ENCODE data around the gene FAM222B.
"Not testable (repeated sequence)": the region's sequence is repeated elsewhere in the genome, so short reads cannot be mapped to it uniquely, and the experiment has no call there.

FAM222B gene, protein sequence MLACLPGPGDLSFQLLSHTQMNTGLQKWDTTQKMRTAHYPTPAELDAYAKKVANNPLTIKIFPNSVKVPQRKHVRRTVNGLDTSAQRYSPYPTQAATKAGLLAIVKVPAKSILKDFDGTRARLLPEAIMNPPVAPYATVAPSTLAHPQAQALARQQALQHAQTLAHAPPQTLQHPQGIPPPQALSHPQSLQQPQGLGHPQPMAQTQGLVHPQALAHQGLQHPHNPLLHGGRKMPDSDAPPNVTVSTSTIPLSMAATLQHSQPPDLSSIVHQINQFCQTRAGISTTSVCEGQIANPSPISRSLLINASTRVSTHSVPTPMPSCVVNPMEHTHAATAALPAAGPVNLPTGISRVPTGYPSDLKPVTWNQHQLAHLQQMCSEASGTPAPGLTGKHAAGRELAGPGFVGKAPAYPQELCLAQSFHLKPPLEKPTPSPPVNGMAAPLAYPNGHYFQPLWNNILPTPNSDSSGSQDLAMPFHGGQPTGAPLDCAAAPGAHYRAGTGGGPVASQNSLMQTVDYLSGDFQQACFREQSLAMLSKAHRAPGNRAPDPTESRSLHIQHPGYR

DNA sequence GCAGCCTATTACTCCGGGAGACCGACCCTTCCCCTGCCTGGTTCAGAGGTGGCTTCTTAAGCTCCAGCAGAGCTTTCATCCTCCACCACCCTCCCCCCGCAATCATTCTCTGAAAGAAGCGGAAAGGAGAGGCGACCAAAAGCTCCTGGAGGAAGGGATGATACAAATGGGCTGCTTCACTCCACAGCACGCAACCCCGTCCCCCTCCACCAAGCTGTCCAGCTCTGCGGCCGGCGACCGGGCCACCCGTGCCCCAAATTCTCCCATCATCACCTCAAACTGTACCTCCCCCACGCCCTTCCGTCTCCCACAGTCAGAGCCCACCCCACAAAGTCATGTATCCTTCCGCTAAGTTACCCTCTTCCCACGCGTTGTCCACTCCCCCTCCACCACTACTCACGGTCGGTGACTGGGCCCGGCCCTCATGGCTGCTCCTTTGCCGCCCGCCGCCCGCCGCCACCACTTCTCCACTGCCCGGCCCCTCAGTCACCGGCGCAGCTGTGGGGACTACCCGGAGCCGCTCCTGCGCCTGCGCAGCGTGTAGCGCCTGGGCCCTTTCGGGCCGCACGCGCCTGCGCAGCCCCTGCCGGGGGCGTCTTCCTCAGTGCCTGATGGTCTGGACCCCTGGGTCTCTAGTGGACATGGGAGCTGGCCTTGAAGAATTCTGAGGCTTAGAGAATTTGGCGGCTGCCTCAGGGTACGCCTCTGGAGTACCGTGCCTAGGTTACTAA is at the start of gene FAM222B:
TSS of gene FAM222B (minus strand) at position 509 of the 731 bp plus-strand sequence. CDS start 76,123 bp downstream, outside the sequence.
- peak; percentile 95 for DNase-seq

DNA sequence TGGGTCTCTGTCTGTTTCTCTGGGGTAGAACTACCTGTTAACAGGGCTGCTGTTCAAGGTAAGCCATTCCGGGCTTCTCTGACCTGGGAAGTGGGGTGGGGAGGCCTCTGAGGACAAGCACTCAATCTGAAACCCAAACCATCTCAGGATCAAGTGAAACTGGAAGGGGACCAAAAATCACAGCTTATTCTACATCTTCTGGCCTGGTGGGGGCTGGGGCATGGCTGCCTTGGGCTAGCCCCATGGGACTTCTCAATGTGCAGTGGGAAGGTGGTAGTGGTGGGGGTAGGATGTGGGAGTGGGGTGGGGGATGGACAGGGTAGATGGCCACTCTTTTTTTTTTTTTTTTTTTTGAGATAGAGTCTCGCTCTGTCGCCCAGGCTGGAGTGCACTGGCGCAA is 49.4 kb upstream of the FAM222B start:
- no peak for DNase-seq

DNA sequence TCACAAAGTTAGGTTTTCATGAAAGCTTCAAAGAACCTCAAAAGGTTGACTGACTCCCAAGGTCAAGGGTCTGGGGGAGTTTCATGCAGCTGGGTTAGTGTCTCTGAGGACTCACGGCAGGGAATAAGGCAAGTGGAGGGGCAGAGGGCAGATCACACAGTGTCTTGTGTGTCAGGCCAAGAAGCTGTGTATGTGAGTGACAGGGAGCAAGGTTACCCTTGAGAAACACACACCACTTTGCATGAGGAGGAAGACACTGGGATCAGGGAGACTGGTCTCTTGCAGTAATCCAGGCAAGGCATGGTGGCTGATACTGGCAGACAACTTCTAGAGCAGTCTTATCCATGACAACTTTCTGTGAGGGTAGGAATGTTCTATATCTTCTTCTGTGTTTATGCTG is 48.6 kb upstream of the FAM222B start:
- DNase-seq = no peak

DNA sequence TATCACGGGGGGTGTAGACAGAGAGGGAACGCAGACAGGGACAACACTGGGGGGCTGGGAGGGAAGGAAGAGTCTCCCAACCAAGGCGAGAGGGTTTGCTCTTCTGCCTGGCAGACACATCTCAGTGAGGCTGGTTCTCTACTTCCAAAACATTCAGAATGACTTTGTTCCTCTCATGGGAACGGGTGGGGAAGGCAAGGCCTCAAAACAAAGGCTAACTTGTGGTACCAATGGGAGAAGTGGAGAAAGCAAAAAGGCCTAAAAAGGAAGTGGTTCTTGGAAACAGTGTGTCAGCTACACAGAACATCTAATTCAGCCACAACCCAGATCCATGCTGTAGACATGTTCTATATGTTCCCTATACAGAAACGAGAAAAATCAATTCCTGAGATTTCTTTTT is 47.4 kb upstream of the FAM222B start:
- DNase-seq = no peak

DNA sequence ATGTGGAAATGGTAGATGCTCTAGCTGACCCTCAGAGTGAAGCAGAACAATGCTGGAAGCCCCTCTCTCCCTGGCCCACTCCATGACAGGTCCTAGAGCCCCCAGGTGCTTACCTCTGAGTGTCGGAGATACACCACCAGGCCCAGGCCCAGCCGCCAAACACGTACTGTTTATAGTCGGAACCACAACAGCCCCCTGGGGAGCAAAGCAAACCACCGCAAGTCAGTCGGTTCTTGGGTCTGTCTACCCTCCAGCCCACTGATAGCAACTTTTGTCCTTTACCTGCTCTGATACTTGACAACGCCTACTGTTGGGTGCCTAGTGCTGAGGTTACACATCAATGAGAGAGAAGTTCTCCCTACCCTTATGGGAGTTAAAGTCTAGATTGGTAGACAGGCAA is 46.2 kb upstream of the FAM222B start:
- DNase-seq = no peak

DNA sequence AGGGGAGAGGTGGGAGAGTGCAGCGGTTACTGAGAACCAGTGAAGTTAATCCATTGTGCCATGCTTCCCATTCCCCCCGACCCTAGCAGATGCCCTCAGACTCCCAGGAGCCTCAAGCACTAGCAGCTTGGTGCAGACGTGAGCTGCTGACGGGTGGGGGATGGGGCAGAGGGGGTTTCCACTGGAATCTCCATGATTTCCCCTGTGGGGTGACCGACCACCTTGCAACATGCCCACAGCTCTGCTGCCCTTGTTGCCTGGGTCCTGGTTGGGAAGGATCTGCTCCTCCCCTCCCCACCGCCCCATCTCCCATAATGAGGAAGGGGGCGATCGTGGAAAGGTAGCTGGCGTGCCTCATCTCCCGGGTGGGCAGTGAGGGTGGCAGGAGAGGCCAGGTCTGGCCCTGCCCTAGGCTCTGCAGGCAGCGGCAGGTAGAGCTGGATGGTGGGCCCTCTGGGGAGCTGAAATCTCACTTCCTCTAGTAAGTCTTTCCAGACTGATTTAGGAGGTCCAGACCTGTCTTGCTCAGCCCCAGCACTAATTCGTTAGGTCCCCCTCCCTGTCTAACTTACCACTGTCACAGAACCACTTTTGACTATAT is 45.4 kb upstream of the FAM222B start:
- no peak for DNase-seq

DNA sequence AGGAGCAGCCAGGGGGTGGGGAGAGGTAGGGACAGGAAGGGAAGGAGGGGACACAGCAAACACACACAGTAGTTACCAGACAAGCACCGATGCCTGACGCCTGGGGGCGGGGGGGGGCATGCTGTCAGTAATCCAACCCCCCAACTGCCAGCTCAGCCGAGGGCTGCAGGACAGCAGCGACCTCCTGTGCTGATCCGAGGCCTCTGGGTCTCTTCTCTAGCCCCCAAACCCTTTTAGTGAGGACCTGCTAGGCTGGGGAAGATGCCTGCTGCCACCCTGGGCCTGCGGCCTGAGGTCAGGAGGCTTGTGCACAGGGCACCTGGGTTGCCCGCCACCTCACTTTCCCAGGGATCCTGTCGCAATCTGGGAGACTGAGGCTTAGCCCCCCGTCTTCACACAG is 43.4 kb upstream of the FAM222B start:
- no peak for DNase-seq

DNA sequence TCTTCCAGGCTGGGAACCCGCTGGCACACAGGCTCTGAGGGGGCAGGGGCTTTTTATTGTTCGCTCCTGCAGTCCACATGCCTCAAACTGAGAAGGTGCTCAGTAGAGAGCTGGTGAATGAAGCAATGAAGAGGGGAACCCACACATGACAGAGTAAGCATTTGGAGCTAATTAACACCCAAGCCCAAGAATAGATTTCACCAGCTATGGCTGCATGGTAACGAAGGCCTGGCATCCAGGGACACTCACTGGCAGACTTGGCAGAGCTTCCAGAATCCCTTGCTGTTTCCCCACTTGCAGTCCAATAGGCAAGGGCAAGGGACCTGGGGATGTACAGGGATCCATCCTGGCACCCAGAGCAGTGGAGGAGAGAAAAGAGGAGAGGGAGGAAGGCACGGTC is 42.8 kb upstream of the FAM222B start:
- DNase-seq = no peak

DNA sequence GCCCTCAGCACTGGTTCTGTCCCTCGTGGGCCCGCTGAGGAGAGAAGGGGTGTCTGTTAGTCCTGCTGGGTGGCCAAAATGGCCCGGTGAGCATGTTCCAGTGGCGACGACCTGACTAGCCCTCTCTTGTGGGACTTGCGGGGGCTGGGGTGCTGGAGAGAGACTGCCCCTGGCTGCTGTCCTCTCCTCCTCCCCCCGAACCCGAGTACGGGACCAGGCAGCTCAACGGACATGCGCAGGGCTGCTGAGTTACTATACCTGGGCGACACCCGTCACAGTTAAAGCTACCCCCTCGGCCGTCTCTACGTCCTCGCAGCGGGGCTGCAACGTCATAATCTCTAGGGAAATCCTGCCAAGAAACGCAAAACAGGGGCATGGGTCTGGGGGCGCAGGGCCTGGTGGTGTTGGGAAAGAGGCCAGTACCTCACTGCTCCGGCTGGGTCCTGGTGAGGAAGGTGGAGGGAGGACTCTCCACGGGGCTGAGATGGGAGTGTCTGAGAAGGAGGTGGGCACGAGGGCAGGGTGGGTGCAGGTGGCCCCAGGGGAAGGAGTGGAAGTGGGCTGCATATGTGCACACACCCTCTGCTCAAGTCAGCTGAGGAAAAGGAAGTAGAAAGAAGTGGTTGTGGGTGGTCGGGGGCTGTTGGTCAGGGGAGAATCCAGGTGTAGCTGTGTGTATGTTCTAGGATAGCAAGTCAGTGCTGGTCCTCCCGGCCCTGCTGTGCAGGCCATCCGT is 41.5 kb upstream of the FAM222B start:
- no peak for DNase-seq

DNA sequence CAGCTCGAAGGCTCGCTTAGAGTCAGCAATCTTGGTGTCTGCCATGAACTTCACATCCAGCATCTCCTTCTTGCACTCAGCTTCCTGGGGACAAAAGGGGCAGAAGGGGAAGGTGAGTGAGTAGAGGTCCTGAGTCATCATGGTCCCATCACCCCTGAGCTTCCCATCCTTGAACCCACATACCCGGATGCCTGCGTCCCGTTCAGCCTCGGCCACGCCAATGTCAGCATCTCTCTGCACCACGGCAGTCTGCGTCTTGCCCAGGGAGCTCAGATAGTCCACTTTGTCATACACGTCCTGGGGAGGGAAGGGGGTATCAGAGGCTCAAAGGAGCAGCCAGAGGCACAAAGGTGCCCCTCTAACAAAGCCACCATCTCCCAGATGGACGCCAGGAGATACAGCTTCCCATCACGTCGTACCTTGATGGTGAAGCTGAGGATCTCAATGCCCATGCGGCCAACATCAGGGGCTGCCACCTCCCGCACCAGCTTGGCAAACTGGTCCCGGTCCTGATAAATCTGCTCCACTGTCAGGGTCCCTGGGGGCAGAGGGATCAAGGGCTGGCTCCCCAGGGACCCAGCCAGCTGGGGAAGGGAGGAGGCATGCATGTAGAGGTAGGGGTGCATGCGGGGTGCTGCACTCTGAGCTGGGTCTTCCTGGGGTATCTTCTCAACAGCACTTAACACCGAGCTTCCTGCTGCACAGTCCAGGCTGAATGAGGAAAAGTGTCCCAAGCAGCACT is 39.7 kb upstream of the FAM222B start:
- DNase-seq = no peak

DNA sequence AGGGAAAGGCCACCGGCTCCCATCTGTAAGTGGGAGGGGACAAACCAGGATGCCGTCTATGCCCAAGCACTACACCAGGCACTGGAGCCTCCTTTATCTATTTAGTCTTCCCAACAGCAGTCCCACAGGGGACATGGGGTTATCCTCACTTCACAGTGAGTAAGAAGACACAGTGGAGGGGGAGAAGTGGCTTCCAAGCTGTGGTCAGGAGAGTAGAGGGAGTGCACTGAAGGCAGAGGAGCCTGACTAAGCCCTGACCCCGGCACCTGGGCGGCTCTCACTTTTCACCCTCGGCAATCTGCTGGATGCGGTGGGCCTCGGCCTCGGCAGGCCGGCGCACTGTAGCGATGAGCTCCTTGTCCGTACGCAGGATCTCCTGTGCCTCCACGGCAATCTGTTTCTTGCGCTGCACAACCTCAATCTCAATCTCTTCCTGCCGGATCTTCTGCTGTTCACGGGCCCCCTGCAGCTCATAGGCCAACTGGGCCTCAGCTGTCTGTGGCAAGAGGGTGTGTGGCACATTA is 39.0 kb upstream of the FAM222B start:
- no peak for DNase-seq

DNA sequence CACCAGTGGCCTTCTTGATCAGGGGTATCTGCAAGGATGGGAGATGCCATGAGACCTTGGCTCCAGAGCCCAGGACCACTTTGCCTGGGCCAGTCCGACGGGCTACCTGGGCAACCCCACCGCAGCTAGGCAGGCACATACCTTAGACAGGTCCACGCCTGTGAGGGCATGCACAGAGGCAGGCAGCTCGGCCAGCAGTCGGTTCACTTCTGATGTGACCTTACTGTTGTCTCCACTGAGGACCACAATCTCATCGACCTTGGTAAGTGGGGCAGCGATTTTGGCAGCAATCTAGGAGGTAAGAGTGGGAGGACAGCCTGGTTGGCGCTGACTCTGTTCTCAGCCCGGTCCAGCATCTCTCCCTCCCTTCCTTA is 38.0 kb upstream of the FAM222B start:
- DNase-seq = no peak

DNA sequence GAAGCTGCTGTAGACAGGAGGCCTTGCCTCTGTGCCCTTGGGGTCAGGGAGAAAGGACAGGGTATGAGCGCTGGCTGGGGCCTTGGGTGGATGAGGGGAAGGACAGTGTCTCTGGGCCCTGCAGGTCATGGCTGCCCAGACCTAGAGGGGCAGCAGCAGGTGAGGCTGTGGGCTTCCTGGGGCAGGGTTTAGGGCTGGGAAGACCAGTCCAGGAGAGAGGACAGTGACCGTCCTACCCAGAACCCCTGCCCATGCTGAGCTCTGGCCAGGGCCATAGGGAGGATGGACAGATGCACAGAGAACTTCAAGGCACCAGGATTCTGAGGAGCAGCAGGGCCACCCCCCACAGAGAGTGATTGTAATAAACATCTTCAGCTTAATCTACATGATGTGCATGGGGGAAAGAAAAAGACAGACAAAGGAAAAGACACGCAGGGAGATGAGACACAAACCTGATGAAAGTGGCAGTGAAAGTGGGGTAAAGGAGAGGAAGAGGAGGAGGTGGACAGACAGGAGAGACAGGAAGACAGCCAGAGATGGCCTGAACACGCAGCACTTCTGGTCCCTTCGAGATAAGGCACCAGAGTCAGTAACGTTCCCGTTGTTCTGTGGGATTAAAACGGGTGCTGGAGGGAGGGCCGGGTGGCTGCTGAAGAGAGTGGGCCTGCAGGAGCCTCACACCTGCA is 37.4 kb upstream of the FAM222B start:
- DNase-seq = no peak

DNA sequence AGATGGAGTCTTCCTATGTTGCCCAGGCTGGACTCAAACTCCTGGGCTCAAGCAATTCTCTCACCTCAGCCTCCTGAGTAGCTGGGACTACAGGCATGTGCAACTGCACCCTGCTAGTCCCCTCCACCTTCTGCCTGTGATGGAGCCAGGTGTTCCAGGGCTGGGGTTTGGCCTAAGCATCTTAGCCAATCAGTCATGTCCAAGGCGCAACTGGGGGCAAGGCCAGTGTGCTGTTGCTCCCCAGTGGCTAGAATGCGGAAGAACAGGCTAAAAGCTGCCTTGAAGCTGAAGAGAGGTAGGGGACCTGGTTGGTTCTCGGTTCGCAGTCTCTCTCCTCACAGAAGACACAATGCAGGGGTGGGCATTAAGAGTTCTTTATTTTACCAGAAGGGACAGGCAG is 36.4 kb upstream of the FAM222B start:
- no peak for DNase-seq

DNA sequence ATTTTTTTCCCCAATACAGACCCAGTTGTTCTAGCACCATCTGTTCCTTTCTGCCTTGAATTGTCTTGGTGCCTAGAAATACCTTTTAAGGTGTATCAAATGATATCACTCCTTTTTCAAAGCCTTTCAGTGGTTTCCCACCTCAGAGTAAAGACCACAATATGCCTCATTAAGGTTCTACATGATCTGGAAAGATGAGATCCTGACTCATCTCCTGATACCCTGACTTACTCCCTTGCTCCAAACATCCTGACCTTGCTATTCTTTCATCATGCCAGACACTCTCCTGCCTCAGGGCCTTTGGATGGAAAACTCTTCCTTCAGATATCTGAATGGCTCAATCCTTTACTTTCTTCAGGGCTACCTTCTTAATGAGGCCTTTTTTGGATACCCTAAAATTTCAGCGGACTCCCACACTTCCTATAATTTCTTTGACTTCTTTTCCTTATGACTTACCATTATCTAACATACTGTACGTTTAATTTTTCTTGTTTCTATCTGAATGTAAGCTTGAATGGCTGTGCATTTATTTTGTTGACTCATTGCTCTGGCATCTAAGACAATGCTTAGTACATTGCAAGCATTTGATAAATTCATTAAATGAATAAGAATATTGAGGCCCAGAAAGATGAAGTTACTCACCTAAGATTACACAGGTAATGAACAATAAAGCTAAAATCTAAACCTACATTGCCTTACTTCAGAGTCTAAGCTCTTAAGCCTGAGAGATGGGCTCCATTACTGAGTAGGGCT is 35.7 kb upstream of the FAM222B start:
- no peak for DNase-seq

DNA sequence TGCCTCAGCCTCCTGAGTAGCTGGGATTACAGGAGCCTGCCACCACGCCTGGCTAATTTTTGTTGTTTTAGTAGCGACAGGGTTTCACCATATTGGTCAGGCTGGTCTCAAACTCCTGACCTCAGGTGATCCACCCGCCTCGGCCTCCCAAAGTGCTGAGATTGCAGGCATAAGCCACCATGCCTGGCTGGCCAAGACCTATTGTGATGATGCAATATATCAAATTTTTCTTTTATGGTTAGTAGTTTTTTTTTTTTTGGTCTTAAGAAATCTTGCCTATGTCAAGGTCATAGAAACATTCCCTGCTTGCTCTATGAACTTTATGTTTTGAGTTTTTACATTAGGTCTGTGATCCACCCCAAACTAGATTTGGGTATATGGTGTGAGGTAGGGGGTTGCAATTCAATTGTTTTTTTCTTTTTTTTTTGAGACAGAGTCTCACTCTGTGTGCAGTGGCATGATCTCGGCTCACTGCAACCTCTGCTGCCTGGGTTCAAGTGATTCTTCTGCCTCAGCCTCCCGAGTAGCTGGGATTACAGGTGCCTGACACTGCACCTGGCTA is 34.6 kb upstream of the FAM222B start:
- not testable (repeated sequence) for DNase-seq

DNA sequence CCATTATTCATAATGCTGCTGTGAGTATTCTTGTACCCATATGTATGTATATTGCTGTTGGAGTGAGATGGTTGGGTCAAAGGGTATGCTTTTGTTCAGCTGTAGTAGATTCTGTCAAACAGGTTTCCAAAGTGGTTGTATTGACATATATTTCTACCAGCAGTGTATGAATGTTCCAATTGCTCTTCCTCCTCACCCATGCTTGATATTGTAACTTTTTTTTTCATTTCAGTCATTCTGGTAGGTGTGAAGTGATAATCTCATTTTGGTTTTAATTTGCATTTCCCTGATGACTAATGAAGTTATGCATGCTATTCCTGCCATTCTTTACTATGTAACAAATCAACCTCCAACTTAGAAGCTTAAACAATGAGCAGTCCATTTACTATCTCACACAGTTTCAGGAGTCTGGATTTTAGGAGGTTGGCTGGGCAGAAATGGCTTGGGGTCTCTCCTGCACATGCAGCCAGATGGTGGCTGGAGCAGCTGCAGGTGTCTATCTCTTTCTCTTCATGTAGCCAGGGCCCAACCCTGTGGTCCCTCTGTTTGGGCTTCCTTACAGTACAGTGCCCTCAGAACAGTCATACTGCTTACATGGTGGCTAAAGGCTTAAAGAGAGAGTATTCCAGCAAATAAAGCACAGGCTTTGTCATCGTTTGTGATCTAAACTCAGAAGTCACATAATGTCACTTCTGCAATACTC is 33.4 kb upstream of the FAM222B start:
- DNase-seq = no peak

DNA sequence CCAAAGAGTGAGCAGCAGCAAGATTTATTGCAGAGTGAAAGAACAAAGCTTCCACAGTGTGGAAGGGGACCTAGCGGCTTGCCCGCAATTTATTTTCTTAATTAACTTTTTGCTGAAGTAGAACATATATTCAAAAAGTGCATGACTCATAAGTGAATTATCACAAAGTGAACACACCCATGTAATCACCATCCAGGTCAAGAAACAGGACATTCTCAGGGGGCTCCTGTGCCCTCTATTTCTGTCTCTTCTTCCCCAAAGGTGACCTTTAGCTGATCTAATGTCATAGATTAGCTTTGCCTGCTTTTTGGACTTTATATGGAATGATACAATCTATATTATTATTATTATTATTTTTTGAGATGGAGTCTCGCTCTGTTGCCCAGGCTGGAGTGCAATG is 32.2 kb upstream of the FAM222B start:
- DNase-seq = no peak

DNA sequence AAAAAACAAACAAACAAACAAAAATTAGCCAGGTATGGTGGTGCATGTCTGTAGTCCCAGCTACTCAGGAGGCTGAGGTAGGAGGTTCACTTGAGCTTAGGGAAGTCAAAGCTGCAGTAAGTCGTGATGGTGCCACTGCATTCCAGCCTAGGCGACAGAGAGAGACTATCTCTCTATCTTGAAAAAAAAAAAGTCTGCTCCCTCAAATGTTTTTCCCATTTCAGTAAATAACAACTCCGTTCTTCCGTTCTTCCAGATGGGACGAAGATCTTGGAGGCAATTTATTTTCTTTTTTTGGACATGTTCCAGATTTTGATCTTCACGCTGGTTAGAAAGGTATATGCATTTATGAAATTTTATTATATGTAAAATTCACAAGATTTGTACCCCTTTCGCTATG is 31.2 kb upstream of the FAM222B start:
- no peak for DNase-seq
